Astrocyte (in vitro differentiated cells and primary cell): ENCODE results near the gene BRINP1. TPM values are rescaled to one million over a fixed set of nuclear protein-coding genes. Genes with fewer than 3 reads are reported as not detected.

Experiments used
- DNase-seq: peaks from one replicate; pipeline ENCODE4 v3.0.0-alpha.2; 2010; ENCODE audit warnings: low read depth
- FAIRE-seq: peaks from 2 replicates; lab custom pipeline; 2011; peaks lifted over from hg19 to GRCh38; lab: Jason Lieb, UNC
- H2AFZ ChIP-seq: 2 replicates; pipeline ENCODE4 v1.6.0; 2012; ENCODE audit warnings: low read depth, low read length, inconsistent platforms
- H3K27ac ChIP-seq: 2 replicates; pipeline ENCODE4 v1.5.1; 2011; ENCODE audit warnings: low read depth, low read length, inconsistent platforms
- H3K27me3 ChIP-seq: 2 replicates; pipeline ENCODE4 v1.6.0; 2011; ENCODE audit warnings: low read length, inconsistent platforms; ENCODE audit not compliant: insufficient read depth
- H3K36me3 ChIP-seq: 2 replicates; pipeline ENCODE4 v1.5.1; 2011; ENCODE audit warnings: low read length, inconsistent platforms; ENCODE audit not compliant: insufficient read depth
- H3K4me1 ChIP-seq: 2 replicates; pipeline ENCODE4 v1.5.1; 2011; ENCODE audit warnings: low read length, inconsistent platforms; ENCODE audit not compliant: insufficient read depth
- H3K4me2 ChIP-seq: 2 replicates; pipeline ENCODE4 v1.6.0; 2012; ENCODE audit warnings: low read length, inconsistent platforms
- H3K4me3 ChIP-seq: 2 replicates; pipeline ENCODE4 v1.5.1; 2011; ENCODE audit warnings: low read depth, mild to moderate bottlenecking, low read length, inconsistent platforms; ENCODE audit not compliant: insufficient read depth
- H3K79me2 ChIP-seq: 2 replicates; pipeline ENCODE4 v1.6.0; 2012; ENCODE audit warnings: mild to moderate bottlenecking, low read length, inconsistent platforms; ENCODE audit not compliant: insufficient read depth
- H3K9ac ChIP-seq: 2 replicates; pipeline ENCODE4 v1.6.0; 2012; ENCODE audit warnings: mild to moderate bottlenecking, low read length, inconsistent platforms
- H3K9me3 ChIP-seq: 2 replicates; pipeline ENCODE4 v1.5.1; 2012; ENCODE audit warnings: low read depth, mild to moderate bottlenecking, low read length, inconsistent platforms; ENCODE audit not compliant: insufficient read depth
- H4K20me1 ChIP-seq: 2 replicates; pipeline ENCODE4 v1.6.0; 2012; ENCODE audit warnings: low read length, inconsistent platforms; ENCODE audit not compliant: insufficient read depth
- H3K27ac Mint-ChIP-seq: one replicate; pipeline ENCODE4 v1.8.0; 2021; ENCODE audit warnings: mild to moderate bottlenecking, mixed read lengths; ENCODE audit not compliant: unreplicated experiment
- H3K27me3 Mint-ChIP-seq: one replicate; pipeline ENCODE4 v1.8.0; 2021; ENCODE audit warnings: low read depth, mixed read lengths; ENCODE audit not compliant: unreplicated experiment
- H3K36me3 Mint-ChIP-seq: one replicate; pipeline ENCODE4 v1.8.0; 2021; ENCODE audit warnings: low read depth, mixed read lengths; ENCODE audit not compliant: unreplicated experiment
- H3K4me1 Mint-ChIP-seq: one replicate; pipeline ENCODE4 v1.8.0; 2021; ENCODE audit warnings: low read depth, mixed read lengths; ENCODE audit not compliant: unreplicated experiment
- H3K4me3 Mint-ChIP-seq: one replicate; pipeline ENCODE4 v1.8.0; 2021; ENCODE audit warnings: mild to moderate bottlenecking, moderate library complexity, mixed read lengths; ENCODE audit not compliant: unreplicated experiment
- H3K9me3 Mint-ChIP-seq: one replicate; pipeline ENCODE4 v1.8.0; 2021; ENCODE audit warnings: mild to moderate bottlenecking, mixed read lengths; ENCODE audit not compliant: unreplicated experiment
- CTCF ChIP-seq: IDR thresholded peaks from 2 replicates; pipeline ENCODE4 v1.5.1; 2011; ENCODE audit warnings: low read depth, mild to moderate bottlenecking, inconsistent platforms, low read length, moderate library complexity; ENCODE audit not compliant: insufficient read depth
- EZH2 ChIP-seq: IDR thresholded peaks from 2 replicates; pipeline ENCODE4 v1.6.1; 2012; ENCODE audit warnings: mild to moderate bottlenecking, low read length, inconsistent platforms; ENCODE audit not compliant: insufficient read depth
- total RNA-seq: library from RNA; stranded (reverse); gene quantifications from 2 replicates; pipeline ENCODE4 v1.2.1, GENCODE V29; 2021

BRINP1 gene
- total RNA-seq, 1 donor from 2014 or later = 2.2 TPM

GRCh38 chr9:119240546-119240945 is 128.7 kb downstream of the BRINP1 start:
- no peaks in the 10 kb centered on the region for H3K36me3 Mint-ChIP-seq
- no peak overlapping the region for H3K4me2 ChIP-seq
- FAIRE-seq = no peak

GRCh38 chr9:119234636-119235035 is 134.6 kb downstream of the BRINP1 start:
- Mint-ChIP-seq H3K4me1 (no peaks in the 10 kb centered on the region), H3K36me3 (no peaks in the 10 kb centered on the region), H3K9me3 (no peaks in the 10 kb centered on the region), H3K27me3 (no peaks in the 10 kb centered on the region), H3K4me3 (no peak overlapping the region), H3K27ac (no peak overlapping the region)
- H3K36me3 ChIP-seq = no peaks in the 10 kb centered on the region
- no peak overlapping the region for H2AFZ ChIP-seq
- no peaks in the 10 kb centered on the region for H3K79me2 ChIP-seq
- DNase-seq (no peak), FAIRE-seq (no peak)
- TF ChIP-seq EZH2 (no peak), CTCF (no peak)
- no peak overlapping the region for H3K4me2 ChIP-seq
- H3K9ac ChIP-seq = no peak overlapping the region
- H3K27ac ChIP-seq = no peak overlapping the region
- no peak overlapping the region for H3K4me3 ChIP-seq
- no peaks in the 10 kb centered on the region for H3K4me1 ChIP-seq
- H3K9me3 ChIP-seq = no peaks in the 10 kb centered on the region
- H3K27me3 ChIP-seq = no peaks in the 10 kb centered on the region
- H4K20me1 ChIP-seq = no peaks in the 10 kb centered on the region

More at GRCh38 chr9:119240546-119240945, 128.7 kb downstream of the BRINP1 start:
- H3K27ac Mint-ChIP-seq = no peak overlapping the region
- peaks cover 3% of the 10 kb centered on the region for H3K9me3 ChIP-seq
- no peak for DNase-seq
- H2AFZ ChIP-seq = no peak overlapping the region
- no peaks in the 10 kb centered on the region for H3K27me3 ChIP-seq
- no peaks in the 10 kb centered on the region for H3K9me3 Mint-ChIP-seq
- no peak for TF ChIP-seq EZH2
- no peak for TF ChIP-seq CTCF
- no peaks in the 10 kb centered on the region for H3K36me3 ChIP-seq
- H4K20me1 ChIP-seq = no peaks in the 10 kb centered on the region
- no peak overlapping the region for H3K9ac ChIP-seq
- no peaks in the 10 kb centered on the region for H3K27me3 Mint-ChIP-seq
- no peaks in the 10 kb centered on the region for H3K4me1 ChIP-seq
- no peak overlapping the region for H3K27ac ChIP-seq
- no peaks in the 10 kb centered on the region for H3K4me1 Mint-ChIP-seq
- no peak overlapping the region for H3K4me3 Mint-ChIP-seq
- H3K4me3 ChIP-seq = no peak overlapping the region
- no peaks in the 10 kb centered on the region for H3K79me2 ChIP-seq

- Histone ChIP-seq H3K36me3 (no peaks in the 10 kb centered on the region), H3K9ac (no peak overlapping the region), H3K9me3 (no peaks in the 10 kb centered on the region), H3K4me2 (no peak overlapping the region), H2AFZ (no peak overlapping the region), H3K4me1 (no peaks in the 10 kb centered on the region), H3K27ac (no peak overlapping the region), H3K4me3 (no peak overlapping the region), H3K27me3 (no peaks in the 10 kb centered on the region), H3K79me2 (no peaks in the 10 kb centered on the region), H4K20me1 (no peaks in the 10 kb centered on the region)
- Mint-ChIP-seq H3K4me3 (no peak overlapping the region), H3K9me3 (no peaks in the 10 kb centered on the region), H3K27me3 (no peaks in the 10 kb centered on the region), H3K27ac (no peak overlapping the region), H3K36me3 (no peaks in the 10 kb centered on the region), H3K4me1 (no peaks in the 10 kb centered on the region)
- DNase-seq (no peak), FAIRE-seq (no peak)
- TF ChIP-seq CTCF = no peak
- no peak for TF ChIP-seq EZH2
These were observed 141.8 kb downstream of the BRINP1 start for GRCh38 chr9:119227422-119227821.
